Erythroblast (primary cell): ENCODE results near the gene BLNK.

Source experiments
- GATA1 ChIP-seq: IDR thresholded peaks from 2 replicates; pipeline ENCODE4 v1.6.1; 2011; ENCODE audit warnings: low read depth, mild to moderate bottlenecking, control low read depth, low read length, moderate library complexity
- POLR2A ChIP-seq: IDR thresholded peaks from 2 replicates; pipeline ENCODE4 v1.6.1; 2011; ENCODE audit warnings: mild to moderate bottlenecking, low read length

- TF ChIP-seq POLR2A (no peak), GATA1 (no peak)
Observed at GRCh38 chr10:96298362-96298761, 27.0 kb upstream of the BLNK start.
